Esophagus (tissue), 2 donors: ENCODE data around the gene KIRREL2. TPM values are rescaled to one million over a fixed set of nuclear protein-coding genes. Genes with fewer than 3 reads are reported as not detected.

ENCODE experiments used
- H3K27ac ChIP-seq, 2 donors: one replicate each; pipeline ENCODE4 v1.5.1; 2013; ENCODE audit warnings: low read depth in 2 of 2, mild to moderate bottlenecking in 2 of 2, inconsistent platforms in 1 of 2, low read length in 1 of 2, moderate library complexity in 1 of 2
- H3K27me3 ChIP-seq, 2 donors: one replicate each; pipeline ENCODE4 v1.6.1; 2013; ENCODE audit warnings: low read length in 2 of 2, control low read depth in 1 of 2, mild to moderate bottlenecking in 1 of 2; ENCODE audit not compliant: insufficient read depth in 2 of 2, control insufficient read depth in 1 of 2
- H3K36me3 ChIP-seq, 2 donors: one replicate each; pipeline ENCODE4 v1.6.1; 2013; ENCODE audit warnings: low read length in 1 of 2; ENCODE audit not compliant: control insufficient read depth in 2 of 2, insufficient read depth in 2 of 2
- H3K4me1 ChIP-seq, 2 donors: one replicate each; pipeline ENCODE4 v1.6.1; 2013; ENCODE audit warnings: low read length in 1 of 2; ENCODE audit not compliant: control insufficient read depth in 2 of 2, insufficient read depth in 2 of 2
- H3K4me3 ChIP-seq, 2 donors: one replicate each; pipeline ENCODE4 v1.5.1; 2013; ENCODE audit warnings: low read length in 2 of 2, mild to moderate bottlenecking in 2 of 2, low read depth in 1 of 2, moderate library complexity in 1 of 2
- H3K9me3 ChIP-seq, 2 donors: one replicate each; pipeline ENCODE4 v1.6.1; 2013; ENCODE audit warnings: mild to moderate bottlenecking in 2 of 2, low read depth in 1 of 2, low read length in 1 of 2, moderate library complexity in 1 of 2; ENCODE audit not compliant: control insufficient read depth in 2 of 2, insufficient read depth in 1 of 2
- WGBS, 2 donors: extraction: QIAGEN DNeasy Blood & Tissue Kit; methylation state at CpG; one replicate each; pipeline ENCODE4 v1.1.7; 2013; 5-methylcytosine and 5-hydroxymethylcytosine counted together
- polyA plus RNA-seq, 2 donors: library from polyadenylated mRNA; stranded (reverse); fragments of 200-250 nt; gene quantifications; one replicate each; pipeline ENCODE4 v1.2.3, GENCODE V29; 2013
- donor health status: healthy with polysubstance abuse.
- donor health status: Bipolar disorder and iron deficiency.

Gene KIRREL2
- polyA plus RNA-seq, 2 donors: 0.02 TPM; not detected in 1

GRCh38 chr19:35901854-35902661 is 45.3 kb downstream of the KIRREL2 start, which contains the start of gene HCST:
TSS of gene HCST (plus strand) at chr19:35902529. CDS start at chr19:35902594, 65 bp downstream.
- Histone ChIP-seq H3K36me3 (peaks cover 0 to 4% of the 10 kb centered on the region in 2 donors), H3K27ac (peak within 1 kb of the TSS; percentile 67 to 76), H3K4me1 (peaks cover 0 to 4% of the 10 kb centered on the region in 2 donors), H3K9me3 (no peaks in the 10 kb centered on the region), H3K27me3 (no peaks in the 10 kb centered on the region), H3K4me3 (peak within 1 kb of the TSS; percentile 5 to 33)
- 39% methylated on average over 6 of the region's 6 CpGs for WGBS, 2 donors

- peak overlapping the region in 1 of 2 donors; percentile 24 for H3K4me3 ChIP-seq
- no peaks in the 10 kb centered on the region for H3K27me3 ChIP-seq
- 60 to 73% methylated on average over 10 of the region's 10 CpGs for WGBS, 2 donors
- H3K27ac ChIP-seq: peak overlapping the region; percentile 67 to 76
- H3K4me1 ChIP-seq: no peaks in the 10 kb centered on the region
- H3K9me3 ChIP-seq: no peaks in the 10 kb centered on the region
- H3K36me3 ChIP-seq: no peaks in the 10 kb centered on the region
Measured at GRCh38 chr19:35902870-35903475, 46.3 kb downstream of the KIRREL2 start.

GRCh38 chr19:35903550-35904179 is 47.0 kb downstream of the KIRREL2 start:
- H3K36me3 ChIP-seq: no peaks in the 10 kb centered on the region
- H3K9me3 ChIP-seq: no peaks in the 10 kb centered on the region
- no peaks in the 10 kb centered on the region for H3K4me1 ChIP-seq
- H3K27ac ChIP-seq: peak overlapping the region; percentile 67 to 76
- 1 to 3% methylated on average over 24 of the region's 24 CpGs for WGBS, 2 donors
- H3K4me3 ChIP-seq: peak overlapping the region; percentile 5 to 24
- H3K27me3 ChIP-seq: no peaks in the 10 kb centered on the region

GRCh38 chr19:35904311-35905068 is 47.8 kb downstream of the KIRREL2 start:
- no peaks in the 10 kb centered on the region for H3K9me3 ChIP-seq
- WGBS, 2 donors: 83 to 88% methylated on average over 10 of the region's 10 CpGs
- no peak overlapping the region for H3K27ac ChIP-seq
- no peaks in the 10 kb centered on the region for H3K36me3 ChIP-seq
- no peaks in the 10 kb centered on the region for H3K27me3 ChIP-seq
- H3K4me1 ChIP-seq: no peaks in the 10 kb centered on the region
- H3K4me3 ChIP-seq: no peak overlapping the region

GRCh38 chr19:35905178-35905727 is 48.5 kb downstream of the KIRREL2 start:
- 57 to 67% methylated on average over 6 of the region's 6 CpGs for WGBS, 2 donors
- no peaks in the 10 kb centered on the region for H3K4me1 ChIP-seq
- H3K27ac ChIP-seq: peak overlapping the region in 1 of 2 donors; percentile 21

GRCh38 chr19:35907377-35907745 is 50.6 kb downstream of the KIRREL2 start:
- no peaks in the 10 kb centered on the region for H3K27me3 ChIP-seq
- no peaks in the 10 kb centered on the region for H3K36me3 ChIP-seq
- H3K4me3 ChIP-seq: no peak overlapping the region
- H3K9me3 ChIP-seq: no peaks in the 10 kb centered on the region
- 57 to 72% methylated on average over 12 of the region's 12 CpGs for WGBS, 2 donors
- no peaks in the 10 kb centered on the region for H3K4me1 ChIP-seq
- H3K27ac ChIP-seq: peak overlapping the region; percentile 15 to 56

More at GRCh38 chr19:35905178-35905727, 48.5 kb downstream of the KIRREL2 start:
- Histone ChIP-seq H3K36me3 (no peaks in the 10 kb centered on the region), H3K4me3 (no peak overlapping the region), H3K9me3 (no peaks in the 10 kb centered on the region), H3K27me3 (no peaks in the 10 kb centered on the region)

- Histone ChIP-seq H3K4me1 (no peaks in the 10 kb centered on the region), H3K27ac (peak within 1 kb of the TSS; percentile 15 to 56), H3K36me3 (no peaks in the 10 kb centered on the region), H3K4me3 (no peak within 1 kb of the TSS), H3K9me3 (no peaks in the 10 kb centered on the region), H3K27me3 (no peaks in the 10 kb centered on the region)
- 74 to 78% methylated on average over 9 of the region's 9 CpGs for WGBS, 2 donors
Measured at GRCh38 chr19:35908010-35908441, 51.3 kb downstream of the KIRREL2 start, which contains the start of gene TYROBP. TSS of gene TYROBP (minus strand) at chr19:35908295. CDS start at chr19:35908228, 67 bp downstream.

GRCh38 chr19:35908973-35909683 is 52.4 kb downstream of the KIRREL2 start:
- Histone ChIP-seq H3K36me3 (no peaks in the 10 kb centered on the region), H3K9me3 (no peaks in the 10 kb centered on the region), H3K4me1 (no peaks in the 10 kb centered on the region), H3K27me3 (no peaks in the 10 kb centered on the region), H3K4me3 (no peak overlapping the region), H3K27ac (no peak overlapping the region)
- WGBS, 2 donors: 76 to 77% methylated on average over 10 of the region's 10 CpGs
